GM18868 (cell line): ENCODE measurements around the gene RASGRF1.

Source experiments
- ATAC-seq: cut with Tn5 transposase; IDR thresholded peaks from one replicate; pipeline ENCODE4 v1.9.1; 2021; ENCODE audit warnings: mild to moderate bottlenecking, moderate library complexity; ENCODE audit not compliant: unreplicated experiment

The RASGRF1 gene

DNA sequence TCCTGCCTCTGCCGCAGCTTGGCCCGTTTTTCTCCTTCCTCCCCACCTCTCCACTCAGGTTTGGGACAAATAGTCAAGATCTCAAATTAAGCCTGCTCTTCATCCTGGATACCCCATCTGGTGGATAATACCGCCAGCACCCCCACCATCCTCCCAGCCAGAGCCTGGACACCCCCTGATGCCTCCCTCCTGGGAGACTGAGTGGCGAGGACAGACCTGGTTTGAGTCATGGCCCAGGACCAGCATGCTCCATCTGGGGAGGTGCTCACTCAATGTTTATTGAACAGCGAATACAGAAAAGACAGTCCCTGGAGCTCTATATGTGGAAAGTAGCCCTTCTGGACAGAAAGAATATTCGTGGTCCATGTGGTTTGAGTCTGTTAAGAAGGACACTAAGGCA is 169.1 kb downstream of the RASGRF1 start:
- ATAC-seq, result no peak

GRCh38 chr15:78917888-78918287 is 172.7 kb downstream of the RASGRF1 start:
- no peak for ATAC-seq

GRCh38 chr15:78916088-78916487 is 174.5 kb downstream of the RASGRF1 start:
- ATAC-seq, result no peak

DNA sequence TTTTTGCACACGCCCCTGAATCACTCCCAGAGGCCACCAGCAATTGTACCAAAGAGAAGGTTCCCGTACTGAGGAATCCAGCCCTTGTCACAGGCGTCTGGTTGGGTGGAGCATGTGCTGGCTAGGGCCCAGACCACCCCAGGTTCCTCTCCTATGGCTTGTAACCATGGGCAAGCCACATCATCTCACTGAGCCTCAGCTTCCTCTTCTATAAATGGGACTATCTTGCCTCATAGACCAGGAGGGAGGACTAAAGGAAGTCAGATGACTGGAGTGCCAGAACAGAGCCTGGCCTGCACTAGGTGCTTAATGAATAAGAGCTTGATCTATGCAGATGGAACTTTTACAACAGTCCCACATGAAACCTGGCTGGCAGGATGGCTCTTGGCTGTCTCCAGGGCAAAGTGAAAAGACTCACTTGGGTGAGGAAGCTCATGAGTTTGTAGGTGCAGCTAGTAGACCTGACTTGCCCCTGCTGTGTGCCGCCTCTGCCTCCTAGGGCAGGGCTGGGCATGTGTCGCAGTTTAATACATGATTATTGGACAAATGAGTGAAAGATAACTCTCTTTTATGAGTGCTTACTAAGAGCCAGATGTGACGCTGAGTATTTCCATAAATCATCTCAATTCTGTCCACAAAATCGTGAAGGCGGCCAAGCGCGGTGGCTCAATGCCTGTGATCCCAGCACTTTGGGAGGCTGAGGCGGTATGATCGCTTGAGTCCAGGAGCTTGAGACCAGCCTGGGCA is 175.1 kb downstream of the RASGRF1 start:
- ATAC-seq, result no peak

GRCh38 chr15:78914027-78914764 is 176.4 kb downstream of the RASGRF1 start:
- ATAC-seq, result no peak

DNA sequence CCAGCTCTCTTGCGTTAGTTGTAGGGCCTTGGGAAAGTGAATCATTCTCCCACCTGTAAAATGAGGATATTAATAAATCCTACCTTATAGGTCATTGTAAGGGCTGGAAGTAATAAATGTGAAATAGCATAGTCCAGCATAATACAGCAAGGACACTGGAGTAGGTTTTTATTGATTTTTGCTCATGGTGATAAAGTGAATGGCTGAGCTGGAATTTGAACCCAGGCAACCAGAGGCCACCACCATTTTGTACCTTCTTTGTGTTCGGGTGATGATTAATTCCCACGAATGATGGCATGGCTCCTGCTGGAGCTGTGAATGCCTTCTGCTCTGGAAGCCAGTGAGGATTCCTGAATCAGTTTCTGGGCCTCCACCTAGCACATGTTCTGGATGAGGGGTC is 177.6 kb downstream of the RASGRF1 start:
- ATAC-seq, result no peak

DNA sequence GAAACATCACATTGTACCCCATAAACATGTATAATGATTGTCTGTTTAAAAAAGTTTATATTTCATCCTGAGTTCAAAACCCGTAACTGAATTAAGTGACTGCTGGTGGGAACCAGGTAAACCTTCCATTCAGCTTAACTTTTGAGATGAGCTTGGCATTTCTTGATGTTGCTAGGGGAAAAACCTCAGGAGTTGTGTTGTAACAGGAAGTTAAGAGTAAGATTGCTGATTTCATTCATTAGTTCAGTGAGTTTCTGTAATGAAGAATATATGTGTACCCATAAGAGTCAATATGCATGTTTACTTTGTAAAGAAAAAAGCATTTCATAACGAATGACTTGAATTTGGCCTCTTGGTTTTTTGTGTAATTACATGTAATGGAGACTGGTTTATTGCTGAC is 178.3 kb downstream of the RASGRF1 start:
- no peak for ATAC-seq

- no peak for ATAC-seq
Measured at GRCh38 chr15:78910271-78910670, 180.3 kb downstream of the RASGRF1 start.
